ENCODE results near the gene HRC.

Gene HRC

GRCh38 chr19:49135686-49136085 is 19.5 kb downstream of the HRC start:
- no peaks in the 10 kb centered on the region for H4K20me1 ChIP-seq (ENCODE audit: insufficient read depth, low read length)
- H2AFZ ChIP-seq (ENCODE audit: low read depth, low read length), result no peak overlapping the region
- H3K36me3 ChIP-seq (replicated peaks; ENCODE audit: low read depth, low read length), result peaks cover 32% of the 10 kb centered on the region
- no peaks in the 10 kb centered on the region for H3K9me3 ChIP-seq (ENCODE audit: insufficient read depth, low read length)
- no peaks in the 10 kb centered on the region for H3K4me1 ChIP-seq (ENCODE audit: low read length)
- H3K4me2 ChIP-seq (ENCODE audit: low read length), result no peak overlapping the region
- H3K79me2 ChIP-seq (ENCODE audit: low read length), result no peaks in the 10 kb centered on the region
- H3K4me3 ChIP-seq (ENCODE audit: low read length), result no peak overlapping the region
- H3K9ac ChIP-seq (ENCODE audit: low read length), result no peak overlapping the region
- no peak overlapping the region for H3K27ac ChIP-seq (ENCODE audit: low read length)
- H3K27me3 ChIP-seq (ENCODE audit: low read depth, low read length), result no peaks in the 10 kb centered on the region
- TF ChIP-seq EZH2phosphoT487 (IDR thresholded peaks at IDR 0.05; ENCODE audit: low read depth) (no peak), CTCF (IDR thresholded peaks at IDR 0.05; ENCODE audit: low read depth, low read length) (no peak)

GRCh38 chr19:49133621-49134454 is 21.4 kb downstream of the HRC start:
- Histone ChIP-seq H3K27me3 (ENCODE audit: low read depth, low read length) (no peaks in the 10 kb centered on the region), H4K20me1 (ENCODE audit: insufficient read depth, low read length) (0 out of 2 replicates have a peak, but pooled peaks cover 2% of the 10 kb centered on the region), H3K9me3 (ENCODE audit: insufficient read depth, low read length) (no peaks in the 10 kb centered on the region), H3K4me2 (ENCODE audit: low read length) (no peak overlapping the region), H3K36me3 (replicated peaks; ENCODE audit: low read depth, low read length) (peaks cover 39% of the 10 kb centered on the region), H2AFZ (ENCODE audit: low read depth, low read length) (no peak overlapping the region), H3K9ac (ENCODE audit: low read length) (no peak overlapping the region), H3K4me3 (ENCODE audit: low read length) (no peak overlapping the region), H3K27ac (ENCODE audit: low read length) (no peak overlapping the region), H3K79me2 (ENCODE audit: low read length) (no peaks in the 10 kb centered on the region), H3K4me1 (ENCODE audit: low read length) (no peaks in the 10 kb centered on the region)
- TF ChIP-seq CTCF (IDR thresholded peaks at IDR 0.05; ENCODE audit: low read depth, low read length) (no peak), EZH2phosphoT487 (IDR thresholded peaks at IDR 0.05; ENCODE audit: low read depth) (no peak)

GRCh38 chr19:49132974-49133609 is 22.1 kb downstream of the HRC start:
- H3K4me3 ChIP-seq (ENCODE audit: low read length), result no peak overlapping the region
- H3K4me1 ChIP-seq (ENCODE audit: low read length), result no peaks in the 10 kb centered on the region
- no peaks in the 10 kb centered on the region for H3K79me2 ChIP-seq (ENCODE audit: low read length)
- H2AFZ ChIP-seq (ENCODE audit: low read depth, low read length), result no peak overlapping the region
- H4K20me1 ChIP-seq (ENCODE audit: insufficient read depth, low read length), result 0 out of 2 replicates have a peak, but pooled peaks cover 5% of the 10 kb centered on the region
- no peak overlapping the region for H3K27ac ChIP-seq (ENCODE audit: low read length)
- H3K9me3 ChIP-seq (ENCODE audit: insufficient read depth, low read length), result no peaks in the 10 kb centered on the region
- peaks cover 39% of the 10 kb centered on the region for H3K36me3 ChIP-seq (replicated peaks; ENCODE audit: low read depth, low read length)
- no peak overlapping the region for H3K4me2 ChIP-seq (ENCODE audit: low read length)
- H3K27me3 ChIP-seq (ENCODE audit: low read depth, low read length), result no peaks in the 10 kb centered on the region
- H3K9ac ChIP-seq (ENCODE audit: low read length), result no peak overlapping the region
- TF ChIP-seq EZH2phosphoT487 (IDR thresholded peaks at IDR 0.05; ENCODE audit: low read depth) (no peak), CTCF (IDR thresholded peaks at IDR 0.05; ENCODE audit: low read depth, low read length) (no peak)

GRCh38 chr19:49130325-49130724 is 24.9 kb downstream of the HRC start:
- no peak overlapping the region for H2AFZ ChIP-seq (ENCODE audit: low read depth, low read length)
- no peaks in the 10 kb centered on the region for H3K79me2 ChIP-seq (ENCODE audit: low read length)
- H3K27me3 ChIP-seq (ENCODE audit: low read depth, low read length), result no peaks in the 10 kb centered on the region
- H4K20me1 ChIP-seq (ENCODE audit: insufficient read depth, low read length), result 0 out of 2 replicates have a peak, but pooled peaks cover 5% of the 10 kb centered on the region
- no peak for TF ChIP-seq EZH2phosphoT487 (IDR thresholded peaks at IDR 0.05; ENCODE audit: low read depth)
- TF ChIP-seq CTCF (IDR thresholded peaks at IDR 0.05; ENCODE audit: low read depth, low read length), result no peak
- peaks cover 29% of the 10 kb centered on the region for H3K36me3 ChIP-seq (replicated peaks; ENCODE audit: low read depth, low read length)
- no peak overlapping the region for H3K4me3 ChIP-seq (ENCODE audit: low read length)
- no peaks in the 10 kb centered on the region for H3K4me1 ChIP-seq (ENCODE audit: low read length)
- no peak overlapping the region for H3K4me2 ChIP-seq (ENCODE audit: low read length)
- H3K9ac ChIP-seq (ENCODE audit: low read length), result no peak overlapping the region
- no peaks in the 10 kb centered on the region for H3K9me3 ChIP-seq (ENCODE audit: insufficient read depth, low read length)
- no peak overlapping the region for H3K27ac ChIP-seq (ENCODE audit: low read length)

All from OCI-LY3 (cell line).